GM18873 (cell line): ENCODE data around the gene NXPH3.

Experiments
- ATAC-seq: cut with Tn5 transposase; IDR thresholded peaks from one replicate; pipeline ENCODE4 v1.9.1; 2021; ENCODE audit warnings: mild to moderate bottlenecking, moderate library complexity, moderate number of reproducible peaks; ENCODE audit not compliant: unreplicated experiment, low FRiP score

Gene NXPH3

GRCh38 chr17:49588726-49589576 is 13.3 kb downstream of the NXPH3 start:
- no peak for ATAC-seq

DNA sequence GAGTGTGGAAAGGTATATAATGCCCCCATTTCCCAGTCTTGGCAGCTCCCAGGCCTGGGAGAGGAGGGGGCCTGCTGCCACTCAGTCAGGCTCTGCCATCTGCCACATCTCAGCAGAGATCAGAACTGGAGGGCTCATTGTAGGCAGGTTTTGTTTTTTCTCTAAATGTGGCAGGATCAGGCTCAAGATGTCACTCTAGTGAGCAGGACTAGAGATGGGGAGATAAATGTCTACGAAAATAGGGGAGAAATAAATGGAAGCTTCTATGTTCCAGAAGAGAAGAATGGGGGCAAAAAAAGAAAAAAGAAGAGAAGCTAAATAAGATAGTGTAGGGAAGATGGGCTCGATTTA is 13.9 kb downstream of the NXPH3 start:
- ATAC-seq: no peak

DNA sequence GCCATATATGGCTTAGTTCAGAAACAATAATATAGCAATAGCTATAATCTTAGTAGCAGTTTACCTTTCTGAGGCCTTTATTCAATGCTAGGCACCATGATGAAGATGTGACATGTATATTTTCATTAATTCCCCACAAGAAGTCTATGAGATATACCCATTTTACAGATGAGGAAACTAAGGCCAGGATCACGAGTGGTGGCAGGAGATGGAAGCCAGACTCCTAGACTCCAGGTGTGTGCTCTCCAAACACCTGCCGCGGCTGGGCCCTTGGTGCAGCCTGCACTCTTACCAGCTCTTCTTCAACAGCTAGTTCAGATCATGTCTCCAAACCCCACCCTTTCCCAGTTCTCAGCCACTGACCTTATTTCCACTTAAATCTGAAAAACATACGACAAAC is 15.2 kb downstream of the NXPH3 start:
- ATAC-seq: no peak

DNA sequence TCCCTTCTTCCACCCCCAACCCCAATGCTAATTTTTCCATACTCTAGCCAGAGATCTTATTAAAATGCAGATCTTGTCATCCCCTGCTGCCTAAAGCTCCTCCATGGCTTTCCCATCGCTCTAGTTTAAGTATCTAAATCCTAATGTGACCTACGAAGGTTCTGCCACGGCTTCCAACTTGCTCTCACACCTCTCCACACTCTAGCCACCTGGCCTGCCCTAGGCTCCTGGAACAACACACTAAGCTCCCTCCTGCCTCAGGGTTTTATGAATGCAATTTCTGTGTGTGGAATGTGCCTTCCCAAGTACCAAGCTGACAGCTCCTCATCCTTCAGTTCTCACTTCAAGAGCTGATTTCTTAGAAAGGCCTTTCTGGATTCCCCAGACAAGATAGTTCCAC is 16.6 kb downstream of the NXPH3 start:
- ATAC-seq: no peak

- ATAC-seq: no peak
Measured at GRCh38 chr17:49595328-49595727, 19.7 kb downstream of the NXPH3 start.

DNA sequence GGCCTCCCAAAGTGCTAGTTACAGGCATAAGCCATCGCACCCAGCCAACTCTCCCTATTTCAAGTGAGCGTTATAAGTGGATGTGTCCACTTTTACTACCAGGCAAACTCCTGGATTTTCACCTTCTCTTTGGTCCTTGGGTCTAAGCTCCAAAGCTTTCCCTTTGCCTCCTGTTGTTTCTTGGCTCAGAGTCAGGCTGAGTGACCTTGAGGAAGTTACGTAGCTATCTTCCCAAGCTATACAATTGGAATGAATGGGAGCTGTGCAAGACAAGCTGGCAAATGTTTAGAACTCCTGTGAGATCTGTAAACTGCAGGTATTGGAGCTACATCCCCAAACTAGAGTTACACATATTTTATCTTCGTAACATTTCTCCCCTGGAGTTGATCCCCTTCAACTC is 20.3 kb downstream of the NXPH3 start:
- ATAC-seq: no peak

DNA sequence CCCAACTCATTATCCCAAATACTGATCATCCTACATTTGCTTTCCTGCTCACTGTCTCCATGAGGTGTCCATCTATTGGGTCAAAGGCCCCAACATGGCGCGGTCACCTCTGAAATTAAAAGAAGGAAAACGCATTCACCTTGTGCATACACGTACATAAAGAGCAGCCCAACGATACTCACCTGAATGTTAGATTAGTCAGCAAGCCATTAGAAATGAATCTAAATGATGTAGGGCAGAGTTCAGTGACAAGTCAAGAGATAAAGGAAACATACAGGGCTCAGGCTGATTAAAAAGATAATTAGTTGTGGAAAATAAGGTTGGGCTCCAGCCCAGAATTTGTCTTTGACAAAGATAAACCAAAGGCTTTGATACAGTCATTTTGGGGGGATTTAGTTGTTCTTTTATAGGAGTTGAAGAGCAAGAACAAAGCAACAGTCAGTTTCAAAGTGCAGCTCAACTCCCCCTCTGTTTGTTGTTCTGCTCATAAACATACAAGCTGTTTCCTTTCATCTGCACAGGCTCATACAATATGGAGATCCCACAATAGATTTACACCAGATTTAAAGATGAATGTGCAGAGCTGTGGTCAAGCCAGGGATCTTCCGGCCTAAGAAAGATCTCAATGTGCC is 21.1 kb downstream of the NXPH3 start:
- ATAC-seq: no peak

DNA sequence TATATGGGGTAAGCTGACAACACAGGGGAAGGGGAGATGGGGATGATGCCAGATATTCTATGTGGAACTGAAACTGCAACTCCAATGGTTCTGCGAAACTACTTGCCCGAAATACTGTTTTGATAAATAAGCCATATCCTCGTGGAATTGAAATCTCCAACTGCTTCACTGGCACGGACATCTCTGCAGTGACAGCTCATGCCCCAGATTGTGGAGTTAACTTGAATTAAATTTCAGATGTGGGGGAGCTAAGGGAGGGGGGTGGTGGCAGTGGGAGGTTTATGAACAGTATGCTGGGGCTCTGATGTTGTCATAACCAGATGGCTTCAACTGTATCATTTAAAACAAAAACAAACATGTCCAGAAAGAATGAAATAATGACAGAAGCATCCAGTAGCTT is 21.8 kb downstream of the NXPH3 start:
- ATAC-seq: no peak

DNA sequence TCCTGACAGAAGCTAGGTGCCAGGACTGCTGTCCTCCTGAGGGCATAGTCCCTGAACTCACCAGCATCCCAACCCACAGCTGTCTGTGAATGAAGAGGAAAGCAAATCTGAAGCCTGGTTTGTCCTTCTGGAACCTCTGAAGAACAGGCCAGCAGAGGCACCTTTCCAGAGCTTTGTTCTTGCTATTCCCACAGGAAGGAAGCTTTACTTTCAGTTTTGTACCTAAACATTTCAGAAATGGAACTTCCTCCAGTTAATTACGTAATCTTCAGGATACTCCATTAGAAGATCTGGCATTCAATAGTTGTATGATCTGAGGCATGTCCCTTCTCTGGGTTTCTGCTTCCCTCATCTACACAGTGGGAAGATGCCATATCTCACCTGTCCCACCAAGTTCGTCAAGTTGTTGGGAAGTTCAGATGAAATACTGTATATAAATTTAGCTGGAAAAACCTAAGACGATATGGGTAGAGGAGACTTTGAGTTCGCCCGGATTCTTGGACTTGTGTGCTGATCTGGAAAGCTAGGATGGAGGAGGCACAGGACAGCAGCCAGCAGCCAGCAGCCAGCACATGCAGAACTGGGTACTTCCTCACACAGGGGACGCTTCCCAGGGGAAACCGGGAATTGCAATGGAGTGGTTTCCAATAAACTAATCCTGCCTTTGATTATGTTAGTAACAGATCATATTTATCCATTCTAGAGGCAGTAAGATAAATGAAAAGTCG is 22.4 kb downstream of the NXPH3 start:
- no peak for ATAC-seq

DNA sequence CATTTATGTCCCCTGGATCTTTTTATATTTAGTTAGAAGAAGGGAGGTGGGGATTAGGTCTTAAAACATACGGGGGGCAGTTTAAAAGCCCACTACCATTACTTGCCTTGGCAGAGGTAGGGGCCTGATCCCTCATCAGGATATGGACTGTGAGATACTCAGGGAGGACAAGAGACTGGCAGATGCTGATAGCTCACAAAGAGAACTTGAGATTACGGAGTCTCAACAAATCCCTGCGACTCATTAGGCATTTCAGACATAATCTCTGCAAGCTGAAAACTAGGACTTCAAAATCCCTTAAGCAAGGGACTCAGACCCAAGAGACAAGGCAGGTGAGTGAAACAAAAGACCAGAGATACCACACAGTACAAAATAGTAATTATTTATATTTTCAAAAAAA is 23.2 kb downstream of the NXPH3 start:
- no peak for ATAC-seq

DNA sequence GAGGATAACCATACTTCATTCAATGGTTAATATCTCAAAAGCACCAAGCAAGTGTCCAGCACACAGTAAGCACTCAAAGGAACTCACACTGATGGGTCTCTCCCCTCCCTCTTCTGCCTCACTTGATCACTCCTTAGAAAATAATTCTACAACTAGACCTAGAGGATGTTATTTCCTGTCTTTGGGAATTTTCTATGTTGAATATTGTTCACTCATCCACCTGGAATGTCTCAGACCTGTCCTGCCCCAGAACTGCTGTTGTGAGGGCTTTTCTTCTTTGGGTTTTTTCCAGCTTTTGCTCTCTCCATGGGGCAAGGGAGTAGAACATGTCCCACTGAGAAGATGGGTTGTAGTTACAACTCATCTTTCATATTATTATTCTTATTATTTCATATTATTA is 25.3 kb downstream of the NXPH3 start:
- ATAC-seq: no peak

- no peak for ATAC-seq
Measured at GRCh38 chr17:49602783-49603182, 27.1 kb downstream of the NXPH3 start.

- ATAC-seq: no peak
Measured at GRCh38 chr17:49603238-49603637, 27.6 kb downstream of the NXPH3 start.

- no peak for ATAC-seq
Measured at GRCh38 chr17:49603720-49604119, 28.0 kb downstream of the NXPH3 start.

- no peak for ATAC-seq
Measured at GRCh38 chr17:49604314-49604869, 28.7 kb downstream of the NXPH3 start.

DNA sequence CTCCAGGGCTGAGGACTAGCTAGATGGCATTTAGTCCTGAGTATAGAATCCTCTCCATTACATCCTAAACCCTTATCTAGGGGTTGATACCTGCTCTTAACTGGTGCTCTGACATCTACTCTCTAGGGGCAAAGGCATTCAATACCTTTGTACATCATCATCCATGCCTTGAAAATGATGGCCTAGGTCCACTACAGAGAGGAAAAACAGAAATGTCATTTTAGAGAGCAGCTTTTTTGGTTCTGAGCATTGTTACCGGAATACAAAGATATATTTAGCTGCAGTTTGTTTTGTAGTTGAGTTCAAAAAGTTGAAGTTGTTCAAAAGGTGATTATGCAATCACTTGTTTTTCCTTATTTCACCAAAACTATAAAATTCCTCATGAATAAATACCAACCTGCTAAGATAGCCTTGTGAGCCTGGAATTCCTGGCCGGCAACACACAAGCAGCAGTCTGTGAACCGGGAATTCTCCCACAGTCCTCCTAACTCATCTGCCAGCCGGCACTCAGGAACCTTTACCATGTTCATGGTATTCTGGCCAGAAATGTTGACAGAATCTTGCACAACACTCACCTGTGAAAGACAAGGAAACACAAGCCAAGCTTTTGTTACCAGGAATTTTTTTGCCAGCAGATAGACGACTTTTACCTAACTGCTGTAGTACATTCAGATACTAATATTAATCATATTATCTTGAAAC is 35.4 kb downstream of the NXPH3 start:
- ATAC-seq: no peak

DNA sequence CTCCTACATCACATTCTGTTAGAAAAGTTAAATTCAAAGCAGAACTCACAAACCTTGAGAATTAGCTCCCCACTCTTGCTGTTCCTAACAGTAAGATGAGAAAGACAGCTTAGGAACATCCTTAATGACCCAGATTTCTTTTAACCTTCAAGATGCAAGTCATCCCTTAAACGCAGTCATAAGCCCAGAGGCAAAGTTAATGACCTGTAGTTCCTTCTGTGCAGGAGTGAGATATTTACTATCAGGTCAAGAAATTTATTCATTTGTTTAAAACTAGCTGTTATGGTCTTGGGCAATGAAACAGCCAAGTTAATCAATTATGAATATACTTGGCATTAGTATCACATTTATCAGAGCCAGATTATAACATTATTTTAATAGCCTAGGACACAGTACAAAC is 37.1 kb downstream of the NXPH3 start:
- no peak for ATAC-seq

- ATAC-seq: no peak
Measured at GRCh38 chr17:49613182-49613800, 37.6 kb downstream of the NXPH3 start.

DNA sequence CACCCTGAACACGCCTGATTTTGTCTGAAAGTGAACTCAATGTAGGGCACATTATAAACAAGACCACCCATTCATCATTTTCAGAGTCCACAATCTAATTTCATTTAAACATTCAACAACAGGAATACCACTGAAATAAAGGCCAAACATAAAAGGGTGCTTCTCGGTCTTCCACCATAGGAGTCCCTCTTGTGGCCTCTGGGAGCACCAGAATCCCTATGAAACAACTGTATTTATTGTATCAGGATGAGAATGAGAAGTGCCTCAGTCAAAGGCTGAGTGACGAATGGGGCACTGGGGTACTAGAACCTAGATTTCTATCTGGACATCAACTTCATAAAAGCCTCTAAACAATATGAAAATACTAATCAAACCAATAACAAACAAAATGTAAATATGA is 40.4 kb downstream of the NXPH3 start:
- no peak for ATAC-seq

DNA sequence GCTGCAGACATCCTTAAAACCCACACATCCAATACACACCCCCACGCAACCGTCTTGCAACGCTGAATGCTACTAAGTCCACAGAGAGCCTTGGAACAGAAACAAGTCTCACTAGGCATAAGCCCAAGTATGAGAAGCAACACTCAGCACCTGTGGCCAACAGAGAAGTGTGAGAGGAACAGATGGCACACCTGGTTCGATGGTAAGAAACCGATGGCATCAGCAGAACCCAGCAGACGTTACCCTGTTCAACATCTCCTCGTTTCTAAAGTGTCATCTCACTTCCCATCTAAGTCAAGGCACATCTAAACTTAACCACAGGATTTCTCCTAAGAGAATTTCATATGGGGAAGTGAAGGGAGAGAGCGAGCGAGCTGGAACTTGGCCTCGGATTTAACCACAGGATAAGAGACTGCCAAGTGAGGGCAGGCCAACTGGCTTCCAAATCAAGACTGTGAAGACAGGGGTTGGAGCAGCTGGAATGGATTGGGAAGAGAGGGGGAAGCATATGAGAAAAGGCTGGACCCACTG is 41.0 kb downstream of the NXPH3 start:
- ATAC-seq: no peak
